Measurements from ENCODE around the gene MYT1. TPM values are rescaled to one million over a fixed set of nuclear protein-coding genes. Genes with fewer than 3 reads are reported as not detected.

Gene MYT1
- polyA plus RNA-seq, 1 donor from 2014 or later = 35.8 TPM

GRCh38 chr20:64130271-64130670 lies 34.0 kb upstream of the MYT1 start:
- Histone ChIP-seq H3K4me3 (ENCODE audit: low read length) (no peak overlapping the region), H3K36me3 (ENCODE audit: insufficient read depth, low read length) (no peaks in the 10 kb centered on the region), H4K20me1 (ENCODE audit: insufficient read depth) (no peaks in the 10 kb centered on the region), H3K79me2 (replicated peaks; ENCODE audit: insufficient read depth, low read length) (no peaks in the 10 kb centered on the region), H3K9ac (ENCODE audit: low read length) (no peak overlapping the region), H2AFZ (ENCODE audit: low read depth, low read length) (no peak overlapping the region), H3K27ac (ENCODE audit: low read length) (no peak overlapping the region), H3K27me3 (ENCODE audit: insufficient read depth, low read depth, low read length) (no peaks in the 10 kb centered on the region), H3K9me2 (ENCODE audit: insufficient read depth, low read length) (no peaks in the 10 kb centered on the region), H3K9me3 (ENCODE audit: low read length) (no peaks in the 10 kb centered on the region), H3K4me2 (ENCODE audit: low read length) (no peak overlapping the region), H3F3A (ENCODE audit: insufficient read depth, low read length, poor library complexity, severe bottlenecking) (no peaks in the 10 kb centered on the region)
- TF ChIP-seq RAD21 (conservative IDR thresholded peaks at IDR 0.05) = no peak
- TF ChIP-seq CTCF (IDR thresholded peaks at IDR 0.05; ENCODE audit: poor library complexity, severe bottlenecking) = no peak
- TF ChIP-seq EZH2 (IDR thresholded peaks at IDR 0.05; ENCODE audit: borderline replicate concordance, insufficient read depth, low read length, poor library complexity, severe bottlenecking) = no peak
- no peak for TF ChIP-seq TAF1 (IDR thresholded peaks at IDR 0.05; ENCODE audit: low read depth)
- no peak for TF ChIP-seq POLR2AphosphoS5 (IDR thresholded peaks at IDR 0.05)
- TF ChIP-seq MXI1 (conservative IDR thresholded peaks at IDR 0.05; ENCODE audit: poor library complexity, severe bottlenecking) = no peak
- TF ChIP-seq REST (IDR thresholded peaks at IDR 0.05; ENCODE audit: borderline replicate concordance) = no peak
- TF ChIP-seq SMC3 (conservative IDR thresholded peaks at IDR 0.05; ENCODE audit: poor library complexity) = no peak
- no peak for TF ChIP-seq EP300 (conservative IDR thresholded peaks at IDR 0.05; ENCODE audit: poor library complexity, severe bottlenecking)

- no peak overlapping the region for H3K27ac ChIP-seq (ENCODE audit: low read length)
- H4K20me1 ChIP-seq (ENCODE audit: insufficient read depth) = no peaks in the 10 kb centered on the region
- no peaks in the 10 kb centered on the region for H3K79me2 ChIP-seq (replicated peaks; ENCODE audit: insufficient read depth, low read length)
- no peaks in the 10 kb centered on the region for H3K9me3 ChIP-seq (ENCODE audit: low read length)
- no peak overlapping the region for H3K4me3 ChIP-seq (ENCODE audit: low read length)
- H3K9ac ChIP-seq (ENCODE audit: low read length) = no peak overlapping the region
- H3K36me3 ChIP-seq (ENCODE audit: insufficient read depth, low read length) = no peaks in the 10 kb centered on the region
- H3F3A ChIP-seq (ENCODE audit: insufficient read depth, low read length, poor library complexity, severe bottlenecking) = no peaks in the 10 kb centered on the region
- TF ChIP-seq TAF1 (IDR thresholded peaks at IDR 0.05; ENCODE audit: low read depth) = no peak
- TF ChIP-seq EP300 (conservative IDR thresholded peaks at IDR 0.05; ENCODE audit: poor library complexity, severe bottlenecking) = no peak
- TF ChIP-seq POLR2AphosphoS5 (IDR thresholded peaks at IDR 0.05) = no peak
- no peak for TF ChIP-seq REST (IDR thresholded peaks at IDR 0.05; ENCODE audit: borderline replicate concordance)
- TF ChIP-seq MXI1 (conservative IDR thresholded peaks at IDR 0.05; ENCODE audit: poor library complexity, severe bottlenecking) = no peak
- TF ChIP-seq RAD21 (conservative IDR thresholded peaks at IDR 0.05) = no peak
- no peak for TF ChIP-seq CTCF (IDR thresholded peaks at IDR 0.05; ENCODE audit: poor library complexity, severe bottlenecking)
- TF ChIP-seq EZH2 (IDR thresholded peaks at IDR 0.05; ENCODE audit: borderline replicate concordance, insufficient read depth, low read length, poor library complexity, severe bottlenecking) = no peak
- no peak overlapping the region for H3K4me2 ChIP-seq (ENCODE audit: low read length)
- no peaks in the 10 kb centered on the region for H3K9me2 ChIP-seq (ENCODE audit: insufficient read depth, low read length)
- H3K27me3 ChIP-seq (ENCODE audit: insufficient read depth, low read depth, low read length) = no peaks in the 10 kb centered on the region
- H2AFZ ChIP-seq (ENCODE audit: low read depth, low read length) = no peak overlapping the region
These were observed 33.4 kb upstream of the MYT1 start for GRCh38 chr20:64130876-64131275.

Measured in neural cell (in vitro differentiated cells).